ENCODE results near the gene CARF.

DNA sequence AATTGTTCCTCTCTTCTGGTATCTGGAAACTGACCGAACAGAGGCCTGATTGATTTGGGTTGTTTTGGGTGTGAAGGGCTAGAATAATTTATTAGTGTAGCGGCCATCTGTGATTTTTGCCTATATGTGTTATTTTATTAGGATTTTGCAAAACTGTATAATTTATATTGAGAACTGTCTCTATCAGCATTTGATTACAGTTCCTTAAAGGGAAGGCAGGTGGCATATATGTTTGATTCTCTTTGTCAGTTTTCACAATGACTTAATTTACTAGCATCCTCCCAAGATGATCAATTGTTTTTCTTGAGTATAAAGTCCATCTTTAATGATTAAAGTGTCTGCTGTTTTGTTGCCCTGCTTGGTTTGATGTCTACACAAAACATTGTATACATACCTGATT is 107.1 kb downstream of the CARF start:
- TF ChIP-seq, protein P1, sequence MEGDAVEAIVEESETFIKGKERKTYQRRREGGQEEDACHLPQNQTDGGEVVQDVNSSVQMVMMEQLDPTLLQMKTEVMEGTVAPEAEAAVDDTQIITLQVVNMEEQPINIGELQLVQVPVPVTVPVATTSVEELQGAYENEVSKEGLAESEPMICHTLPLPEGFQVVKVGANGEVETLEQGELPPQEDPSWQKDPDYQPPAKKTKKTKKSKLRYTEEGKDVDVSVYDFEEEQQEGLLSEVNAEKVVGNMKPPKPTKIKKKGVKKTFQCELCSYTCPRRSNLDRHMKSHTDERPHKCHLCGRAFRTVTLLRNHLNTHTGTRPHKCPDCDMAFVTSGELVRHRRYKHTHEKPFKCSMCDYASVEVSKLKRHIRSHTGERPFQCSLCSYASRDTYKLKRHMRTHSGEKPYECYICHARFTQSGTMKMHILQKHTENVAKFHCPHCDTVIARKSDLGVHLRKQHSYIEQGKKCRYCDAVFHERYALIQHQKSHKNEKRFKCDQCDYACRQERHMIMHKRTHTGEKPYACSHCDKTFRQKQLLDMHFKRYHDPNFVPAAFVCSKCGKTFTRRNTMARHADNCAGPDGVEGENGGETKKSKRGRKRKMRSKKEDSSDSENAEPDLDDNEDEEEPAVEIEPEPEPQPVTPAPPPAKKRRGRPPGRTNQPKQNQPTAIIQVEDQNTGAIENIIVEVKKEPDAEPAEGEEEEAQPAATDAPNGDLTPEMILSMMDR (IDR thresholded peaks at IDR 0.05; ENCODE audit: insufficient read depth, low read depth, low read length), result no peak
- TF ChIP-seq EZH2 (IDR thresholded peaks at IDR 0.05; ENCODE audit: insufficient read depth, low read length), result no peak

Data from astrocyte (in vitro differentiated cells and primary cell).